Loucy (cell line): ENCODE results near the gene THEM5.

ENCODE experiments used
- H2AFZ ChIP-seq: fragments of 200-600 bp; sonication (generic); 2 replicates; pipeline ENCODE4 v1.6.0; 2016; ENCODE audit warnings: antibody characterized with exemption, mild to moderate bottlenecking, low read length, moderate library complexity
- H3F3A ChIP-seq: fragments of 200-600 bp; 2 replicates; pipeline ENCODE4 v1.6.0; 2016; ENCODE audit warnings: antibody characterized with exemption, low read depth, mild to moderate bottlenecking
- H3K27me3 ChIP-seq: fragments of 200-600 bp; sonication (generic); 2 replicates; pipeline ENCODE4 v1.6.1; 2014; ENCODE audit warnings: low read length, mild to moderate bottlenecking; ENCODE audit not compliant: insufficient read depth, poor library complexity, severe bottlenecking
- H3K36me3 ChIP-seq: fragments of 200-600 bp; sonication (generic); 2 replicates; pipeline ENCODE4 v1.6.1; 2016; ENCODE audit warnings: low read length; ENCODE audit not compliant: insufficient read depth
- H3K4me1 ChIP-seq: fragments of 200-600 bp; sonication (generic); 2 replicates; pipeline ENCODE4 v1.5.1; 2014; ENCODE audit warnings: low read length, mild to moderate bottlenecking; ENCODE audit not compliant: insufficient read depth, poor library complexity, severe bottlenecking
- H3K4me2 ChIP-seq: fragments of 200-600 bp; sonication (generic); 2 replicates; pipeline ENCODE4 v1.6.0; 2014; ENCODE audit warnings: antibody characterized with exemption, low read length, low read depth, mild to moderate bottlenecking; ENCODE audit not compliant: poor library complexity, severe bottlenecking
- H3K4me3 ChIP-seq: fragments of 200-600 bp; sonication (generic); 2 replicates; pipeline ENCODE4 v1.5.1; 2014; ENCODE audit warnings: low read length, mild to moderate bottlenecking, mixed read lengths; ENCODE audit not compliant: poor library complexity, severe bottlenecking
- H3K79me2 ChIP-seq: fragments of 200-600 bp; sonication (generic); 2 replicates; pipeline ENCODE4 v1.6.1; 2014; ENCODE audit warnings: low read length; ENCODE audit not compliant: insufficient read depth
- H3K9ac ChIP-seq: fragments of 200-600 bp; sonication (generic); 2 replicates; pipeline ENCODE4 v1.6.0; 2014; ENCODE audit warnings: mild to moderate bottlenecking, low read depth, low read length, moderate library complexity; ENCODE audit not compliant: poor library complexity, severe bottlenecking
- H3K9me2 ChIP-seq: fragments of 200-600 bp; sonication (generic); replicated peaks from 2 replicates; pipeline ENCODE4 v1.6.1; 2016; ENCODE audit warnings: low read depth, low read length, mixed read lengths
- H3K9me3 ChIP-seq: fragments of 200-600 bp; sonication (generic); 2 replicates; pipeline ENCODE4 v1.6.1; 2014; ENCODE audit warnings: mild to moderate bottlenecking, antibody characterized with exemption, low read length, low read depth; ENCODE audit not compliant: insufficient read depth
- H4K20me1 ChIP-seq: fragments of 200-600 bp; sonication (generic); 2 replicates; pipeline ENCODE4 v1.6.0; 2014; ENCODE audit warnings: antibody characterized with exemption, low read length, mild to moderate bottlenecking; ENCODE audit not compliant: insufficient read depth, poor library complexity, severe bottlenecking
- EZH2phosphoT487 ChIP-seq: fragments of 200-600 bp; IDR thresholded peaks from 2 replicates; pipeline ENCODE4 v1.6.1; 2018; ENCODE audit warnings: antibody characterized with exemption, mild to moderate bottlenecking, moderate library complexity, borderline replicate concordance
- TF ChIP-seq, protein P1 (sequence below): fragments of 200-600 bp; sonication (generic); conservative IDR thresholded peaks from 2 replicates; pipeline ENCODE4 v1.5.1; 2014; ENCODE audit warnings: mild to moderate bottlenecking, antibody characterized with exemption, low read length

Gene THEM5

DNA sequence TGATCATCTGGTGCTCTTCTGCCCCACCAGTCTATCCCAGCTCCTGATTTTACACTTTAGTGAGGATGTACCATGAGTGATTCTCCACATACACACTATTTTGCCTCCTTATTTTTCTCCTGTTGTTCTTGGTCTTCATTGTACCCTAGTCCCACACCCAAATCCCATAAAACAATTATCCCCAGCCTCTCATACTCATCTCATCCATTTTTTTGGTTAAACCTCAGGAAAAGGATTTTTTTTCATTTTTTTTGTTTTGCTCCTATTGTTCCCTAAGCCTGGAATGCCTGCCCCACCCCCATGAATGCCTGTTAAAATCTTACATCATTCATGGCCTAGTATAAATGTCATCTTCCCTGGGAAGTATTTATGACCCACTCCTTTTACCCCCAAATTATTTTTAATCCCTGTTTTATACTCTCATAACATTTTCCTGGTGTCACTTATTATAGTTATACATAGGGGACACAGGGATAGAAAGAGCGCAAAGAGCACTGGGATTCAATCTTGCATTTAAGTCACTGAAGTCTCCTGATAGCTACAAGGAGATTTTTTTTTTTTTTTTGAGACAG is 43.4 kb downstream of the THEM5 start:
- no peak overlapping the region for H3K4me2 ChIP-seq
- no peaks in the 10 kb centered on the region for H3K9me2 ChIP-seq
- H2AFZ ChIP-seq: no peak overlapping the region
- H3K9me3 ChIP-seq: no peaks in the 10 kb centered on the region
- H3K9ac ChIP-seq: no peak overlapping the region
- H3K36me3 ChIP-seq: no peaks in the 10 kb centered on the region
- H3K4me3 ChIP-seq: no peak overlapping the region
- no peaks in the 10 kb centered on the region for H4K20me1 ChIP-seq
- H3F3A ChIP-seq: no peaks in the 10 kb centered on the region
- TF ChIP-seq, protein P1, sequence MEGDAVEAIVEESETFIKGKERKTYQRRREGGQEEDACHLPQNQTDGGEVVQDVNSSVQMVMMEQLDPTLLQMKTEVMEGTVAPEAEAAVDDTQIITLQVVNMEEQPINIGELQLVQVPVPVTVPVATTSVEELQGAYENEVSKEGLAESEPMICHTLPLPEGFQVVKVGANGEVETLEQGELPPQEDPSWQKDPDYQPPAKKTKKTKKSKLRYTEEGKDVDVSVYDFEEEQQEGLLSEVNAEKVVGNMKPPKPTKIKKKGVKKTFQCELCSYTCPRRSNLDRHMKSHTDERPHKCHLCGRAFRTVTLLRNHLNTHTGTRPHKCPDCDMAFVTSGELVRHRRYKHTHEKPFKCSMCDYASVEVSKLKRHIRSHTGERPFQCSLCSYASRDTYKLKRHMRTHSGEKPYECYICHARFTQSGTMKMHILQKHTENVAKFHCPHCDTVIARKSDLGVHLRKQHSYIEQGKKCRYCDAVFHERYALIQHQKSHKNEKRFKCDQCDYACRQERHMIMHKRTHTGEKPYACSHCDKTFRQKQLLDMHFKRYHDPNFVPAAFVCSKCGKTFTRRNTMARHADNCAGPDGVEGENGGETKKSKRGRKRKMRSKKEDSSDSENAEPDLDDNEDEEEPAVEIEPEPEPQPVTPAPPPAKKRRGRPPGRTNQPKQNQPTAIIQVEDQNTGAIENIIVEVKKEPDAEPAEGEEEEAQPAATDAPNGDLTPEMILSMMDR: no peak
- TF ChIP-seq EZH2phosphoT487: no peak
- no peaks in the 10 kb centered on the region for H3K27me3 ChIP-seq
- no peaks in the 10 kb centered on the region for H3K79me2 ChIP-seq
- H3K4me1 ChIP-seq: peaks cover 4% of the 10 kb centered on the region

DNA sequence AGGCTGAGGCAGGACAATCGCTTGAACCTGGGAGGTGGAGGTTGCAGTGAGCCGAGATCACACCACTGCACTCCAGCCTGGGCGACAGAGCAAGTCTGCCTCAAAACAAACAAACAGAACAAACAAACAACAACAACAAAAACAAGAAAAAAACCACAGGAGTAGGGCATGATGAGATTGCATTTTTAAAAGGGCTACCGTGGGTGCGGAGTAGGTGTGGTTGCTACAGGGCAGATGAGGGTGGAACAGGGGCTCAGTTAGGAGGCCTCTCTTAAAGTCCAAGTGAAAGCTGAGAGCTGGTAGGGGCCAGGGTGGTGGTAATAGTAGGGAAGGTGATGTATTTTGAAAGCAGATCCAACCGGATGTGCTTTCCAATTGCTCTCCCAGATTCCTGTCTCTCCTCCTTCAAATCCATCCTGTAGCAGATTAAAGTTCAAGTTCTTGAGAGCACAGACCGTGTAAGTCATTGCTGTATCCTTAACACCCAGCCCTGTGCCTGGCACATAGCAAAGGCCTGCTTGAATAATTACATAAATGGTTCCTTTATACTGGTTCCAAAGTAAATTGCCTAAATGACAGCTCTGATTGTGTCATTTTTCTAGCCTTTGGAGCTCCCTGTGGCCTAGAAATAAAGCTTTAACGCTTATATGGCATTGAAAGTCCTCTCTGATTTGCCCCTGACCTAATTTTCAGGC is 44.1 kb downstream of the THEM5 start:
- H3K36me3 ChIP-seq: no peaks in the 10 kb centered on the region
- H3K4me1 ChIP-seq: no peaks in the 10 kb centered on the region
- H3K9me3 ChIP-seq: no peaks in the 10 kb centered on the region
- no peaks in the 10 kb centered on the region for H4K20me1 ChIP-seq
- H3K9me2 ChIP-seq: no peaks in the 10 kb centered on the region
- no peaks in the 10 kb centered on the region for H3F3A ChIP-seq
- H2AFZ ChIP-seq: no peak overlapping the region
- no peak overlapping the region for H3K9ac ChIP-seq
- H3K4me2 ChIP-seq: no peak overlapping the region
- no peaks in the 10 kb centered on the region for H3K79me2 ChIP-seq
- TF ChIP-seq, protein P1: no peak
- no peak for TF ChIP-seq EZH2phosphoT487
- H3K27me3 ChIP-seq: no peaks in the 10 kb centered on the region
- no peak overlapping the region for H3K4me3 ChIP-seq

DNA sequence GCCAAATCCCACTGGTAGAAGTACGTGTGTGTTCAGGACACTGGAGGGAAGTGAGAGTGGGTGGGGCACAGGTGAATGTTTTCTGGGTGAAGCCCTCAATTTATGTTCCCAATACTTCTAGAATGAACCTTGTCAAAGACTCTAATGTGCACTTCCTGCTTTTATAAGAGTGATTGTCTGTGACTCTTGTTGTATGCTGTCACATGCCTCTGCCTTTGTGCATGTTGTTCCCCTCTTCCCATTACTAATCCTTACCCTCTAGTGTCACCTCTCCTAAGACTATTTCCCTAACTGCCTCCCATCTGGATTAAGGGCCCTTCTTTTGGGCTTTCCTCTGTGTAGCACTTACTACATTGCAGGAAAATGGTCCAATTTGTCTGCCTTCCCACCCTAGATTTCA is 45.7 kb downstream of the THEM5 start:
- Histone ChIP-seq H2AFZ (no peak overlapping the region), H3K9me2 (no peaks in the 10 kb centered on the region), H3K9ac (no peak overlapping the region), H3F3A (no peaks in the 10 kb centered on the region), H3K4me3 (no peak overlapping the region), H3K9me3 (no peaks in the 10 kb centered on the region), H3K79me2 (no peaks in the 10 kb centered on the region), H3K4me1 (no peaks in the 10 kb centered on the region), H3K36me3 (no peaks in the 10 kb centered on the region), H3K4me2 (no peak overlapping the region), H3K27me3 (no peaks in the 10 kb centered on the region), H4K20me1 (no peaks in the 10 kb centered on the region)
- no peak for TF ChIP-seq EZH2phosphoT487
- TF ChIP-seq, protein P1: no peak
